ENCODE measurements around the gene HES1. TPM values are rescaled to one million over a fixed set of nuclear protein-coding genes. Genes with fewer than 3 reads are reported as not detected.
"Not testable (repeated sequence)": the region's sequence is repeated elsewhere in the genome, so short reads cannot be mapped to it uniquely, and the experiment has no call there.

The HES1 gene
- total RNA-seq, 3 donors from 2014 or later = 0.23 to 0.52 (median 0.37) TPM

DNA sequence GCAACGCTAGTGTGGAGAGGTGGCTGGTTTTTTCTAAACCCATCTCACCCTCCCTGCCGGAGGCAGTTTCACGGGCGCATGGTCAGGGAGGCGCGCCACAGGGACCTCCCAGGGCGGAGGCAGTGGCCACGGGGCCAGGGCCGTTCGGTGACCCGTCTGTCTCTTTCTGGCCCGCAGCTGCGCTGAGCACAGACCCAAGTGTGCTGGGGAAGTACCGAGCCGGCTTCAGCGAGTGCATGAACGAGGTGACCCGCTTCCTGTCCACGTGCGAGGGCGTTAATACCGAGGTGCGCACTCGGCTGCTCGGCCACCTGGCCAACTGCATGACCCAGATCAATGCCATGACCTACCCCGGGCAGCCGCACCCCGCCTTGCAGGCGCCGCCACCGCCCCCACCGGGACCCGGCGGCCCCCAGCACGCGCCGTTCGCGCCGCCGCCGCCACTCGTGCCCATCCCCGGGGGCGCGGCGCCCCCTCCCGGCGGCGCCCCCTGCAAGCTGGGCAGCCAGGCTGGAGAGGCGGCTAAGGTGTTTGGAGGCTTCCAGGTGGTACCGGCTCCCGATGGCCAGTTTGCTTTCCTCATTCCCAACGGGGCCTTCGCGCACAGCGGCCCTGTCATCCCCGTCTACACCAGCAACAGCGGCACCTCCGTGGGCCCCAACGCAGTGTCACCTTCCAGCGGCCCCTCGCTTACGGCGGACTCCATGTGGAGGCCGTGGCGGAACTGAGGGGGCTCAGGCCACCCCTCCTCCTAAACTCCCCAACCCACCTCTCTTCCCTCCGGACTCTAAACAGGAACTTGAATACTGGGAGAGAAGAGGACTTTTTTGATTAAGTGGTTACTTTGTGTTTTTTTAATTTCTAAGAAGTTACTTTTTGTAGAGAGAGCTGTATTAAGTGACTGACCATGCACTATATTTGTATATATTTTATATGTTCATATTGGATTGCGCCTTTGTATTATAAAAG, 1.8 kb downstream of the HES1 start:
- Mint-ChIP-seq H3K27me3 (ENCODE audit: low read depth) (peaks cover 54% of the 10 kb centered on the region), H3K4me1 (ENCODE audit: low read depth) (peaks cover 48% of the 10 kb centered on the region), H3K9me3 (no peaks in the 10 kb centered on the region), H3K36me3 (ENCODE audit: insufficient read depth) (no peaks in the 10 kb centered on the region), H3K4me3 (peak overlapping the region; percentile 82)
- DNase-seq (peak; percentile 39), ATAC-seq (peak; percentile 3)

DNA sequence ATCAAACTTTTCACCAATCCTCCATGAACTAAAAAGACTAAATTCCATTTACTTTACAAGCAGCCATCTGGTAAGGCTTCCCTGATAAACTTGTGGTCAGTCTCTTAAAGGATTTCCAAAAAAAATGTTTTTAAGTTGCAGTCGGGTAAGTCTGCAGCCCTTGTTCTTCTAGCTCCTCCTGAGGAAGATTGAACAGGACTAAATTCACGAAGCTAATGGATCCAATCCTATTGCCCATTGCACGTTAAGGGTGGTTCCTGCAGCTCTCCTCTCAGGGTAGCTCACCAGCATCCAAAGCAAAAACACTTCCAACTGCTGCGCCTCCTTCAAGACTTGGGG, 2.8 kb downstream of the HES1 start:
- Mint-ChIP-seq H3K4me1 (ENCODE audit: low read depth) (peaks cover 39% of the 10 kb centered on the region), H3K4me3 (no peak overlapping the region), H3K9me3 (no peaks in the 10 kb centered on the region), H3K36me3 (ENCODE audit: insufficient read depth) (no peaks in the 10 kb centered on the region), H3K27me3 (ENCODE audit: low read depth) (peaks cover 48% of the 10 kb centered on the region)
- DNase-seq (no peak), ATAC-seq (no peak)

DNA sequence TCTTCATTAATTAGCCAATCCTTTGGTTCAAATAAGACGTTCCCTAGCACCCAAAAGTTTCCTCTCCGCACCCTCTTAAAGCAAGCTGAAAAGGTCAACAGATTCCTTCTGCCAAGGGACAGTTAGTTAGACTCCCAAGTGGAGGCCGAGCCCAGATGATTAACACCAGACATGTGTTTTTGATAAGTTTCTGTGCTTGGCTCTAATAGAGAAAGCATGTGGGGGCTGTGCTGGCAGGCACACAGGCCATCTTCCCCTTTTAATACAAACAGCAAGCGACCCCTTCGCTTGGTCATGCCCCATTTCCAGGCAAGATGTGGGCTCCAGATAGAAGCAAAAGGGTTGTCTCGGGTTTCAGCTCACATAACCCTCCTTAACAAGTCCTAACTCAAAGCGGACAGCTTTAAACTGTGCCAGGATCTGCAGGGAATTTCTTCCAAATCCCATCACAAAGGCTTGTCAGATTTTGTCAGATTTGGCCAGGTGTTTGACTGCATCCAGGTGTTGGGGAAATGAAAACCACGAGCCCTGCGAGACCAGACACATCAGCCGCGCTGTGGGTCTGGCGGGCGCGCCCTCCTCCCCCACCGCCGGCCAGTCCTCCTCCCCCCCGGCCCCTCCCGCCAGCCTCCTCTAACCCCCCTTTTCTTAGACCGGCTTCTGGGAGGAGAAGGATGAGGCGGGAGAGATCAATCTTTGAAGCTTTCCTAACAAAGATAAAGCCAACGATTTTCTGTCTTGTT, 3.3 kb downstream of the HES1 start:
- Mint-ChIP-seq H3K27me3 (ENCODE audit: low read depth) (peaks cover 48% of the 10 kb centered on the region), H3K4me3 (no peak overlapping the region), H3K9me3 (no peaks in the 10 kb centered on the region), H3K4me1 (ENCODE audit: low read depth) (peaks cover 38% of the 10 kb centered on the region), H3K36me3 (ENCODE audit: insufficient read depth) (no peaks in the 10 kb centered on the region)
- DNase-seq = no peak
- no peak for ATAC-seq

DNA sequence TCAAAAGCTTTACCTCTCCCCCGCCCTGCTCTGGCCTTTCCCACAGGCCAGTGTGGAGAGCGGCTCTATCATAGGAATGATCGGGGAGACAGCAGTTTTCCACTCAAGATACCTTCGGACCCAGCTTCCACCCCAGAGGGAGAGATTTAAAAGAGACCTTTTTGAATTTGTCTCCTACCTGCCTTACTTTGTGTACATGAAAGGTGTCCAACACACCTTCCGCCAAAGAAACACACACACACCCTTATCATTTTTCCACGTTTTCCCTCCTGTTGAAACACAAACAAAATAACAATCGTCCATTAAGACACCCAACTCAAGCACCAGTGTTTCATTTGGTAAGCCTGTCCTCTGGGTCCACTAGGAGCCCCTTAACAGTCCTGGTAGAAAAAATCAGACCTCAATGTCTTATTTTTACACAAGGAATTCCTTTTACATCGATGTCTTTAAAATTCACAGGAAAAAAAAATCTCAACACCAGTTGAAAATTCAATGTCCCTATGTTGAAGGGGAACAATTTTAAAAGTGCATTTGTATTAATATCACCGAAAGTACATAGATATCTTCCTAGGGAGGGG, 4.0 kb downstream of the HES1 start:
- ATAC-seq = no peak
- Mint-ChIP-seq H3K4me3 (no peak overlapping the region), H3K36me3 (ENCODE audit: insufficient read depth) (no peaks in the 10 kb centered on the region), H3K27me3 (ENCODE audit: low read depth) (peaks cover 47% of the 10 kb centered on the region), H3K4me1 (ENCODE audit: low read depth) (peaks cover 37% of the 10 kb centered on the region), H3K9me3 (no peaks in the 10 kb centered on the region)
- DNase-seq = no peak

DNA sequence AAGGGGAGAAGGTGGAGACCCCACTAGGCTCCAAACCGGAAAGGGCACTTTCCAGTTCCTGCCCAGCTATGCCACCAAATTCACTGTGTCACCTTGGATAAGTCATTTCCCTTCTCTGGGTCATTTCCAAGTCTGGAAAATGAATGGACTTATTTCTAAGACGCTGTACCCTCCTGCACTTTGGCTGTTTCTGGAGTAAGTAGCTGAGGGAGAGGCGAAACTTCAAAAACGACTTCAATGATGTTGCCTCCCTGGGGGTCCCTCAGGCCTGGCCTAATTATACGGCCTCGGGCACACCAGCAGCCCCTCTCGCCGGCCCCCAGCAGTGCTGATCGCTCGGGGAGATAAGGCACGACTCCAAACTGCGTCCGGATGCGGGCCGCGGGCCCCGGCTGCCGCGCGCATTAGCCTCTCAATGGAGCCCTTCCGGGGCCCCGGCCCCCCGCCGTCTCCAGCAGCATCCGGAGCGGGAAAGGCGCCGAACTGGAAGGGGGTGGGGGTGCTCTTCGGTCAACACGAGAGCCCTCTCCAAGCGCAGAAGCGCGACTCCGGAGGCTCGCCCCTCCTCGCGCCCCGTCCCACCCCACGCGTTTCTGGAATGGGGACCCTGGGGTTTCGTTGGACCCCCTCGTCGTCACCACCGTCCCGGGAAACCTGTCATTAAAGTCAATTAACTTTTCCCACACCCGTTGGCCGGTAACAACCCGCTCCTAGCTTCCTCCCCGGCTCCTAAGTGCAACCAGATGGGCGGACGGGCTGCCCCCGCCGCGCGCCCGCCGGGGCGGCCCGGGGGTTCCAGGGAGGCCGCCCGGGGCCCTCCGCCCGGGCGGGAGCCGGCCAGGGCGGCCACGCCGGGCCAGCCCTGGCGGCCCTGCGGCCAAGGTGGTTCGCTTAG, 4.8 kb downstream of the HES1 start:
- peaks cover 34% of the 10 kb centered on the region for H3K4me1 Mint-ChIP-seq (ENCODE audit: low read depth)
- H3K9me3 Mint-ChIP-seq = no peaks in the 10 kb centered on the region
- no peak for DNase-seq
- peaks cover 46% of the 10 kb centered on the region for H3K27me3 Mint-ChIP-seq (ENCODE audit: low read depth)
- peak overlapping the region; percentile 40 for H3K4me3 Mint-ChIP-seq
- H3K36me3 Mint-ChIP-seq (ENCODE audit: insufficient read depth) = no peaks in the 10 kb centered on the region
- ATAC-seq = no peak

DNA sequence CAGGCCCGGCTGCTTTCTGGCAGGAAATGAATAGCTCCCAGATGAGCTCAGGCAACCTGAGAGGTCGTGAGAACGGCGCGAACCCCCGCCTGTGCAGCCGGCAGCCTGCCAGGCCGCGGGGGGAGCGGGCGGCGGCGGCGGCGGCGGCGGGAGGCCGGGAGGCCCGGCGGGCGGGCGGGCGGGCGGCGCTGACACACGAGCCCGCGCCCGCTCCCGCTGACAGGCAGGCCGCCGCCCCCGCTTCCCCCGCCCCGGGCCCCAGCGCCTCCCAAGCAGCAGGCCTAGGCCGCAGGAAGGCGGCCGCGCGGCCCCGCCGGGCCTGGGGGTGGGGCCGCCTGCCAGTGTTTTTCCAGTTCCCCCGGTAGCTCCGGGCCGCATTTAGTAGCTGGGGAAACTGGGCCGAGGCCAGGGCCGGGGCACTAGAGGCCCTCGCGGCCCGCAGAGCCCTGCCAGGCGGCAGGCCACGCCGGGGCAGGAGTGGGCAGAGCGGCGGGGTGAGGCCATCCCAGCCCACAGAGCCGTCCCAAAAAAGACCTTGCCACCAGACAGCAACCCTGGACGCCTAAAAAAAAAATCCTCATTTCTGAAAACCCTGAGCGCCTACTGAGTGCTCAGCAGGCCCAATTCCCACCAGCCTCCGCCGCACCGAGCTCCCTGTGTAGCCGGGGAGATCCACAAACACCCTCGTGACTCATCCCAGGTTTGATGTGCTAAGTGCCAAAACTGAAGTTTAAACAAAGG, 5.6 kb downstream of the HES1 start:
- Mint-ChIP-seq H3K27me3 (ENCODE audit: low read depth) (peaks cover 39% of the 10 kb centered on the region), H3K4me1 (ENCODE audit: low read depth) (peaks cover 25% of the 10 kb centered on the region), H3K9me3 (no peaks in the 10 kb centered on the region), H3K36me3 (ENCODE audit: insufficient read depth) (no peaks in the 10 kb centered on the region), H3K4me3 (peak overlapping the region; percentile 72)
- DNase-seq = peak; percentile 64
- ATAC-seq = peak; percentile 65 to 67

DNA sequence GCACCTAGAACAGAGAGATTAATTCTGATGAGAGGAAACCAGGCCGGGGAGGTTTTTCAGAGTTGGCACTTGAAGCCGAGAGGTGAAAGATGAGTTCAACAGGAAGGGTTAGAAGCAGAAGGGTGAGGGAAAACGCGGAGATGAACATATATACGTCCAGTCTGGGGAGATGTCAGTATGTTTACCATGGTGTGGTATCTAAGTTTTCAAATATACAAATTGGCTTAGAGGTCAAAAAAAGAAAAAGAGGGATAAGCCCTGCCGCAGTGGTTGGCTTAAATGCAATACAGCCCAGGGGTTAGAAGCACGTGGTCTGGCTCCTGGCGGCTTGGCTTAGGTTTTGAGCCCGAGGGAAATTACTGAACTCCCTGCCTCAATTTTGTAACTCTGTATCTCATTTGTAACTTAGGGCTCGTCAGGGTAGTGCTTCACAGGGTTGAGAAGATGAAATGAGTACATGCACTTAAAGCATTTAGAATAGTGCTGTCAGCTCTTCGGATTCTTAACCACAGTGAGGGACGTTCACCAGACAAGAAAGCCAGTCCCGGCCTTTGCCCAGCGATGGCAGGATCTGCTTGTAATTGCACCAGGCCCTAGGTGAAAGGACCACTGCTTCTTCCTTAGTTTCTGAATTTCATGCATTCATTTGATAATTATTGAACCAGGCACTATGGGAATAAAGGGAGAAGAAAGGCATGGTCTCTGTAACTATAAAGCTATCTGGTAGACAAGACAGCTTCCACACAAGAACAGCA, 6.4 kb downstream of the HES1 start:
- peak; percentile 26 for DNase-seq
- H3K36me3 Mint-ChIP-seq (ENCODE audit: insufficient read depth) = no peaks in the 10 kb centered on the region
- peaks cover 18% of the 10 kb centered on the region for H3K4me1 Mint-ChIP-seq (ENCODE audit: low read depth)
- H3K9me3 Mint-ChIP-seq = no peaks in the 10 kb centered on the region
- H3K27me3 Mint-ChIP-seq (ENCODE audit: low read depth) = peaks cover 32% of the 10 kb centered on the region
- peak overlapping the region; percentile 72 for H3K4me3 Mint-ChIP-seq
- ATAC-seq = no peak

DNA sequence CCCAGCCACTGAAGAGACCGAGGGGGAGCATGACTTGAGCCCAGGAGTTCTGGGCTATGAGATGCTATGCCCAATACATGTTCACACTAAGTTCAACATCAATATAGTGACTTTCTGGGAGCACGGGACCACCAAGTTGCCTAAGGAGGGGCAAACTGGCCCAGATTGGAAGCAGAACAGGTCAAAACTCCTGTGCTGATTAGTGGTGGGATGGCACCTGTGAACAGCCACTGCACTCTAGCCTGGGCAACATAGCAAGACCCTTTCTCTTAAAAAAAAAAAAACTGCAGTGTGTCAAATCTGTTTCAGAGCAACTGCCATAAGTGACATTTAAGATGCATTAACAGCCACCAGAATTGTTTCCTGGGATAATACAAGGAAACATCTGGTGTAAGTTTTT, 9.8 kb downstream of the HES1 start:
- DNase-seq = no peak
- ATAC-seq = no peak
- H3K9me3 Mint-ChIP-seq = no peaks in the 10 kb centered on the region
- peaks cover 9% of the 10 kb centered on the region for H3K4me1 Mint-ChIP-seq (ENCODE audit: low read depth)
- H3K4me3 Mint-ChIP-seq = no peak overlapping the region
- H3K36me3 Mint-ChIP-seq (ENCODE audit: insufficient read depth) = no peaks in the 10 kb centered on the region
- peaks cover 13% of the 10 kb centered on the region for H3K27me3 Mint-ChIP-seq (ENCODE audit: low read depth)

DNA sequence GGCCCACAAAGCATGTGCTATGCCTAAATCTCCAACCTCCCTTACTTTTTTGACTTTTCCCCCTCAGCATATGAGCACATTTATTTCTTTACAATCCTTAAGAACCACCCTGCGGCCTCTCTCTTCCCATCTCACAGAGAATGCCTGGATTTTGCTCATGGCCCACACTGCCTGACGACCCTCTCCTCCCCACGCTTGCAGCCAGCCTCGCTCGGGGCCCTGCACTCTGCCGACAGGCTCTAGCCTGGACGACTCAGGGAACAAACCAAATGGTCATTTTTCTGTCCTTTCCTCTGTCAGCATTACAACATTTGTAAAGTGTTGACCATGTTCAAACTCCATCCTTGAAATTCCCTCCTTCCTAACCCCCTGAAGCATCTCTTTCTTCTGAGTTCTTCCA, 11.7 kb downstream of the HES1 start:
- no peak for DNase-seq
- Mint-ChIP-seq H3K4me3 (no peak overlapping the region), H3K27me3 (ENCODE audit: low read depth) (peaks cover 10% of the 10 kb centered on the region), H3K9me3 (no peaks in the 10 kb centered on the region), H3K4me1 (ENCODE audit: low read depth) (no peaks in the 10 kb centered on the region), H3K36me3 (ENCODE audit: insufficient read depth) (no peaks in the 10 kb centered on the region)
- no peak for ATAC-seq

DNA sequence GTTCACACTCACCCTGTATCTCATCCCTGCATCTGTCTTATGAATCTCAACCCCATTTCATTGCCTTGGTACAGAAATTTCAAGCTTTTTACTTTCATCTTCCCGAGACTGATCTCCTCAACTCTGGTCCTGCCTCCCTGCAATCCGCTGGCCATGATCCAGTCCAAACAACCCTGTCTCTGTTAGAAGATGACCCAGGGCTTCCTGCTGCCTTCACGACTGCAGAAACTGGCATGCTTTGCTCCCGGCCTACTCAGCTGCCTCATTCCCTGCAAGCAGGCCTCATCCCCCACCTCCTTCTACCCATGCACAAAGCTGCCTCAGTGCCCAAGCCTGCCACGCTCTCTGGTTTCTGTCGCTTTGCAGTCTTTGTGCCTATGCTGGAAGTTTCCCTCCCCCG, 12.4 kb downstream of the HES1 start:
- Mint-ChIP-seq H3K4me3 (no peak overlapping the region), H3K36me3 (ENCODE audit: insufficient read depth) (no peaks in the 10 kb centered on the region), H3K27me3 (ENCODE audit: low read depth) (peaks cover 11% of the 10 kb centered on the region), H3K4me1 (ENCODE audit: low read depth) (no peaks in the 10 kb centered on the region), H3K9me3 (no peaks in the 10 kb centered on the region)
- no peak for DNase-seq
- ATAC-seq = no peak

DNA sequence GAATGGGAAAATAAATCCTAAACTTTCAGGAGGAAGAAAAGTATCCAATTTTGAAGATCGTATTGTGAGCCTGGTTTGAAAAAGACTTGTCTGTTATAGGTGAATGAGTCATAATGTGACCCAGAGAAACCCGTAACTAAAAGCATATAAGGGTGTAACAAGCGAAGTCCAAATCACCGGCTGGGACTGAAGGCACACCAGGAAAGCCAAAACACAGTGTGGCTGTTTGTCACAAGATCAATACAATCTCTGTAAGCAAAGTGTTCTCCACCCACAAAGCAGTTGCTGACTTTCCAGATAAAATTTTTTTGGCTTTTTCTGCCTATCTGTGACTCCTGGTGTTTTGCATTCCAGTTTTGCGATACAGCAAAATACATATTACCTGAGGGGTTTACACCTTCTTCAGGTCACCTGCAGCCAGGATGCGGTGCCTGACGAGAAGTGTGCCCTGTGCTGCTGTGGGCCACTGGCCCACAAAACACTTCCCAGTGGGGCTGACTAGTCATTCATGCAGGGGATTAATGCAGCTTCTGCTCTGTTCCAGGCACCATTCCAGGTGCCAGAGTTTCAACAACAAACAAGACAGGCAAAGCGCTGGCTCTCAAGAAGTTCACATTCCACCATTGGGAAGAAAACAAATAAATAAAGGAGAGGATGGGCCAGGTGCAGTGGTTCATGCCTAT, 14.4 kb downstream of the HES1 start:
- H3K9me3 Mint-ChIP-seq = peaks cover 4% of the 10 kb centered on the region
- ATAC-seq = no peak
- H3K27me3 Mint-ChIP-seq (ENCODE audit: low read depth) = peaks cover 12% of the 10 kb centered on the region
- DNase-seq = no peak
- H3K4me1 Mint-ChIP-seq (ENCODE audit: low read depth) = no peaks in the 10 kb centered on the region
- no peaks in the 10 kb centered on the region for H3K36me3 Mint-ChIP-seq (ENCODE audit: insufficient read depth)
- no peak overlapping the region for H3K4me3 Mint-ChIP-seq

DNA sequence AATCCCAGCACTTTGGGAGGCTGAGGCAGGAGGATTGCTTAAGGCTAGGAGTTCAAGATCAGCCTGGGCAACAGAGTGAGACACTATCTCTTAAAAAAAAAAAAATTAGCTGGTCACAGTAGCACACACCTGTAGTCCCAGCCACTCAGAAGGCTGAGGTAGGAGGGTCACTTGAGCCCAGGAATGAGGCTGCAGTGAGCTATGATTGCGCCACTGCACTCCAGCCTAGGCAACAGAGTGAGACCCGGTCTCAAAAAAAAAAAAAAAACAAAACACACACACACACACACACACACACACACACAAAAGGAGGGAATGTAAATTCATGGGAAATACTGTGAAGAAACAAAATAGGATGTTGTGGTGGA, 15.0 kb downstream of the HES1 start:
- not testable (repeated sequence) for H3K4me1 Mint-ChIP-seq (ENCODE audit: low read depth); ATAC-seq; H3K36me3 Mint-ChIP-seq (ENCODE audit: insufficient read depth); DNase-seq; H3K4me3 Mint-ChIP-seq; H3K9me3 Mint-ChIP-seq
- H3K27me3 Mint-ChIP-seq (ENCODE audit: low read depth) = peaks cover 14% of the 10 kb centered on the region
